Brain microvascular endothelial cell (primary cell): Measurements from ENCODE around the gene MYO7A.

Experiments
- DNase-seq: peaks from one replicate; pipeline ENCODE4 v3.0.0-alpha.2; 2020
- H3K27ac ChIP-seq: fragments of 250-450 bp; sonication (Bioruptor Pico); 2 replicates; pipeline ENCODE4 v1.5.1; 2020; ENCODE audit warnings: mild to moderate bottlenecking, moderate library complexity
- H3K27me3 ChIP-seq: fragments of 250-450 bp; sonication (Bioruptor Pico); replicated peaks from 2 replicates; pipeline ENCODE4 v1.5.1; 2020; ENCODE audit warnings: mild to moderate bottlenecking
- H3K36me3 ChIP-seq: fragments of 250-450 bp; sonication (Bioruptor Pico); replicated peaks from 2 replicates; pipeline ENCODE4 v1.5.1; 2020; ENCODE audit warnings: mild to moderate bottlenecking
- H3K4me3 ChIP-seq: 2 replicates; pipeline ENCODE4 v1.5.1; 2011; ENCODE audit warnings: low read depth, mild to moderate bottlenecking, control low read depth, low read length, moderate library complexity
- CTCF ChIP-seq: IDR thresholded peaks from 2 replicates; pipeline ENCODE4 v1.5.1; 2011; ENCODE audit warnings: low read depth, mild to moderate bottlenecking, moderate library complexity, low read length, control low read depth, inconsistent platforms; ENCODE audit errors: missing control alignments
- in situ Hi-C: cut with HindIII; loops from 2 replicates; pipeline ENCODE4 v1.10.0; 2017; ENCODE audit warnings: low sequenced_read_pairs, low pct_ligation_motif_present

MYO7A gene

GRCh38 chr11:77211040-77211451 lies 83.0 kb downstream of the MYO7A start:
- no peaks in the 10 kb centered on the region for H3K36me3 ChIP-seq
- no peak overlapping the region for H3K4me3 ChIP-seq
- no peak overlapping the region for H3K27ac ChIP-seq
- no peak for TF ChIP-seq CTCF
- in situ Hi-C loops: no loop called here
- DNase-seq: no peak
- H3K27me3 ChIP-seq: no peaks in the 10 kb centered on the region

- no peak for DNase-seq
- Histone ChIP-seq H3K36me3 (no peaks in the 10 kb centered on the region), H3K4me3 (no peak overlapping the region), H3K27ac (no peak overlapping the region), H3K27me3 (no peaks in the 10 kb centered on the region)
- in situ Hi-C loops: no loop called here
- no peak for TF ChIP-seq CTCF
Measured at GRCh38 chr11:77211594-77212251, 83.7 kb downstream of the MYO7A start.

- H3K27ac ChIP-seq: no peak overlapping the region
- DNase-seq: no peak
- TF ChIP-seq CTCF: no peak
- no peaks in the 10 kb centered on the region for H3K36me3 ChIP-seq
- H3K27me3 ChIP-seq: no peaks in the 10 kb centered on the region
- H3K4me3 ChIP-seq: no peak overlapping the region
- in situ Hi-C loops: no loop called here
Measured at GRCh38 chr11:77212314-77213007, 84.4 kb downstream of the MYO7A start.

GRCh38 chr11:77213029-77213579 lies 85.1 kb downstream of the MYO7A start:
- no peak for TF ChIP-seq CTCF
- H3K36me3 ChIP-seq: no peaks in the 10 kb centered on the region
- no peaks in the 10 kb centered on the region for H3K27me3 ChIP-seq
- H3K27ac ChIP-seq: no peak overlapping the region
- in situ Hi-C loops: no loop called here
- H3K4me3 ChIP-seq: no peak overlapping the region
- DNase-seq: no peak

- in situ Hi-C loops: no loop called here
- Histone ChIP-seq H3K27me3 (no peaks in the 10 kb centered on the region), H3K4me3 (no peak overlapping the region), H3K27ac (no peak overlapping the region), H3K36me3 (no peaks in the 10 kb centered on the region)
- DNase-seq: no peak
- TF ChIP-seq CTCF: no peak
Measured at GRCh38 chr11:77213589-77214428, 85.8 kb downstream of the MYO7A start.
